NCI-H1417 (cell line): ENCODE data around the gene DUSP14.
"Not testable (repeated sequence)": the region's sequence is repeated elsewhere in the genome, so short reads cannot be mapped to it uniquely, and the experiment has no call there.

Experiments
- DNase-seq, 3 experiments: peaks; one replicate each; lab custom pipeline; 2025; lab: John Stamatoyannopoulos, UW

The DUSP14 gene

GRCh38 chr17:37489197-37490001 lies at the start of gene DUSP14:
Gene DUSP14 (plus strand): TSS chr17:37489891. CDS start chr17:37512273, 22,382 bp downstream.
- peak; percentile 91 to 93 (median 92) for DNase-seq

- DNase-seq, result no peak
Measured at GRCh38 chr17:37440424-37440823, 49.3 kb upstream of the DUSP14 start.

- DNase-seq, result not testable (repeated sequence)
Measured at GRCh38 chr17:37441369-37442014, 48.2 kb upstream of the DUSP14 start.

GRCh38 chr17:37446027-37446426 lies 43.7 kb upstream of the DUSP14 start:
- DNase-seq, result peak in 1 of 3 experiments; percentile 27

- no peak for DNase-seq
Measured at GRCh38 chr17:37447641-37448040, 42.0 kb upstream of the DUSP14 start.

- no peak for DNase-seq
Measured at GRCh38 chr17:37450112-37450511, 39.6 kb upstream of the DUSP14 start.

GRCh38 chr17:37457801-37458200 lies 31.9 kb upstream of the DUSP14 start:
- DNase-seq, result not testable (repeated sequence)

- DNase-seq, result no peak
Measured at GRCh38 chr17:37458805-37459204, 30.9 kb upstream of the DUSP14 start.

- no peak for DNase-seq
Measured at GRCh38 chr17:37461668-37462067, 28.0 kb upstream of the DUSP14 start.

GRCh38 chr17:37462492-37462891 lies 27.2 kb upstream of the DUSP14 start:
- DNase-seq, result no peak

- DNase-seq, result no peak
Measured at GRCh38 chr17:37463039-37463438, 26.7 kb upstream of the DUSP14 start.

GRCh38 chr17:37465069-37465616 lies 24.5 kb upstream of the DUSP14 start:
- no peak for DNase-seq

GRCh38 chr17:37466471-37466870 lies 23.2 kb upstream of the DUSP14 start:
- no peak for DNase-seq

GRCh38 chr17:37470181-37470580 lies 19.5 kb upstream of the DUSP14 start:
- no peak for DNase-seq

GRCh38 chr17:37475731-37476420 lies 13.8 kb upstream of the DUSP14 start:
- DNase-seq, result no peak

GRCh38 chr17:37476431-37477120 lies 13.1 kb upstream of the DUSP14 start:
- DNase-seq, result no peak

GRCh38 chr17:37478187-37478586 lies 11.5 kb upstream of the DUSP14 start:
- DNase-seq, result no peak

GRCh38 chr17:37479025-37479424 lies 10.7 kb upstream of the DUSP14 start:
- no peak for DNase-seq

- DNase-seq, result no peak
Measured at GRCh38 chr17:37480427-37480826, 9.3 kb upstream of the DUSP14 start.

GRCh38 chr17:37481001-37481665 lies 8.6 kb upstream of the DUSP14 start:
- DNase-seq, result no peak

- peak in 2 of 3 experiments; percentile 33 to 57 for DNase-seq
Measured at GRCh38 chr17:37483311-37484039, 6.2 kb upstream of the DUSP14 start.
